ENCODE data around the gene DIAPH1.

GRCh38 chr5:141508798-141509611 is 109.8 kb downstream of the DIAPH1 start:
- TF ChIP-seq CTCF (IDR thresholded peaks at IDR 0.05) (no peak), EP300 (IDR thresholded peaks at IDR 0.05; ENCODE audit: low read depth) (no peak)

Measured in transverse colon (tissue), 3 donors.